ENCODE data around the gene EPHA10.

GRCh38 chr1:37714226-37714625 is 50.7 kb downstream of the EPHA10 start:
- TF ChIP-seq REST (IDR thresholded peaks at IDR 0.05; ENCODE audit: insufficient read depth in 1 of 2, low read depth in 2 of 2, low read length in 2 of 2) (no peak), TAF1 (IDR thresholded peaks at IDR 0.05; ENCODE audit: borderline replicate concordance, insufficient read depth, low read length) (no peak), POLR2AphosphoS5 (IDR thresholded peaks at IDR 0.05; ENCODE audit: low read depth, low read length) (no peak), SIN3A (IDR thresholded peaks at IDR 0.05; ENCODE audit: borderline replicate concordance, insufficient read depth, low read length) (no peak), FOXP2 (optimal IDR thresholded peaks at IDR 0.05; ENCODE audit: borderline replicate concordance, extremely low read depth, extremely low read length, insufficient read depth) (no peak)

Measured in PFSK-1 (cell line).